ENCODE results near the gene UTP4.

UTP4 gene

GRCh38 chr16:69087161-69087581, 45.3 kb upstream of the UTP4 start:
- H3K4me3 ChIP-seq = no peak overlapping the region
- intact Hi-C loops (cut with DNase I; ENCODE audit: low total_unique reads) = no loop called here
- H3K27me3 ChIP-seq = no peaks in the 10 kb centered on the region
- H3K36me3 ChIP-seq = peaks cover 0 to 24% (median 10%) of the 10 kb centered on the region in 3 donors
- H3K9me3 ChIP-seq = no peaks in the 10 kb centered on the region
- DNase-seq = no peak
- TF ChIP-seq CTCF (IDR thresholded peaks at IDR 0.05) = no peak
- H3K27ac ChIP-seq = no peak overlapping the region
- H3K4me1 ChIP-seq = no peaks in the 10 kb centered on the region

- intact Hi-C loops (cut with DNase I; ENCODE audit: low total_unique reads) = no loop called here
- Histone ChIP-seq H3K36me3 (peaks cover 0 to 17% (median 10%) of the 10 kb centered on the region in 3 donors), H3K9me3 (no peaks in the 10 kb centered on the region), H3K4me3 (no peak overlapping the region), H3K4me1 (no peaks in the 10 kb centered on the region), H3K27me3 (no peaks in the 10 kb centered on the region), H3K27ac (no peak overlapping the region)
- no peak for TF ChIP-seq CTCF (IDR thresholded peaks at IDR 0.05)
- no peak for DNase-seq
These were observed 43.8 kb upstream of the UTP4 start for GRCh38 chr16:69088684-69089083.

GRCh38 chr16:69089091-69089910, 43.1 kb upstream of the UTP4 start:
- Histone ChIP-seq H3K27ac (no peak overlapping the region), H3K9me3 (no peaks in the 10 kb centered on the region), H3K36me3 (peaks cover 0 to 11% (median 10%) of the 10 kb centered on the region in 3 donors), H3K4me3 (no peak overlapping the region), H3K27me3 (no peaks in the 10 kb centered on the region), H3K4me1 (no peaks in the 10 kb centered on the region)
- intact Hi-C loops (cut with DNase I; ENCODE audit: low total_unique reads) = no loop called here
- no peak for TF ChIP-seq CTCF (IDR thresholded peaks at IDR 0.05)
- no peak for DNase-seq

GRCh38 chr16:69093974-69094373, 38.5 kb upstream of the UTP4 start:
- H3K36me3 ChIP-seq = no peaks in the 10 kb centered on the region
- no peaks in the 10 kb centered on the region for H3K27me3 ChIP-seq
- H3K9me3 ChIP-seq = no peaks in the 10 kb centered on the region
- TF ChIP-seq CTCF (IDR thresholded peaks at IDR 0.05) = no peak
- no peak for DNase-seq
- no peak overlapping the region for H3K27ac ChIP-seq
- intact Hi-C loops (cut with DNase I; ENCODE audit: low total_unique reads) = no loop called here
- no peaks in the 10 kb centered on the region for H3K4me1 ChIP-seq
- H3K4me3 ChIP-seq = no peak overlapping the region

GRCh38 chr16:69094501-69094900, 37.9 kb upstream of the UTP4 start:
- Histone ChIP-seq H3K27me3 (no peaks in the 10 kb centered on the region), H3K4me3 (no peak overlapping the region), H3K36me3 (no peaks in the 10 kb centered on the region), H3K9me3 (no peaks in the 10 kb centered on the region), H3K4me1 (no peaks in the 10 kb centered on the region), H3K27ac (no peak overlapping the region)
- no peak for TF ChIP-seq CTCF (IDR thresholded peaks at IDR 0.05)
- intact Hi-C loops (cut with DNase I; ENCODE audit: low total_unique reads) = no loop called here
- DNase-seq = no peak
